Measurements from ENCODE around the gene KDM4E.
"Not testable (repeated sequence)": the region's sequence is repeated elsewhere in the genome, so short reads cannot be mapped to it uniquely, and the experiment has no call there.

KDM4E gene

DNA sequence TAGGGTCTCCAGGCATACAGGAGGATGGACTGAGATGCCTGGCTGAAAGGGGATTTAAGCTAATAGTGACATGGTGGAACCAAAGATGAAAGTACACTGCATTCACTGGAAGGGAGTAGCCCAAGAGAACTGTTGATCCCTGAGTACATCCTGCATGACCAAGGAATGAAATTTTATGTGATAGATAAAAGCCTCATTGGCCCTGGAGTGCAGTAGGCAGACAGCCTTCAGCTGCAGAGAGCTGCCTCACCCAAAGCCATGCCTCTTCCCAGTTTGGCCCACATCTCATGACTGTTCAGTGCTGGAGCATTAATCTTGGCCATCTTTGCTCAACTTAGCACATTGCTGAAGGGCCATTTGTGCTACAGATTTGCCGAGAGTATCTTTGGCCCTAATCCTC is 8.0 kb downstream of the KDM4E start:
- no peak overlapping the region for H3K4me3 ChIP-seq (ENCODE audit: low read depth, low read length)
- TF ChIP-seq, protein P1, sequence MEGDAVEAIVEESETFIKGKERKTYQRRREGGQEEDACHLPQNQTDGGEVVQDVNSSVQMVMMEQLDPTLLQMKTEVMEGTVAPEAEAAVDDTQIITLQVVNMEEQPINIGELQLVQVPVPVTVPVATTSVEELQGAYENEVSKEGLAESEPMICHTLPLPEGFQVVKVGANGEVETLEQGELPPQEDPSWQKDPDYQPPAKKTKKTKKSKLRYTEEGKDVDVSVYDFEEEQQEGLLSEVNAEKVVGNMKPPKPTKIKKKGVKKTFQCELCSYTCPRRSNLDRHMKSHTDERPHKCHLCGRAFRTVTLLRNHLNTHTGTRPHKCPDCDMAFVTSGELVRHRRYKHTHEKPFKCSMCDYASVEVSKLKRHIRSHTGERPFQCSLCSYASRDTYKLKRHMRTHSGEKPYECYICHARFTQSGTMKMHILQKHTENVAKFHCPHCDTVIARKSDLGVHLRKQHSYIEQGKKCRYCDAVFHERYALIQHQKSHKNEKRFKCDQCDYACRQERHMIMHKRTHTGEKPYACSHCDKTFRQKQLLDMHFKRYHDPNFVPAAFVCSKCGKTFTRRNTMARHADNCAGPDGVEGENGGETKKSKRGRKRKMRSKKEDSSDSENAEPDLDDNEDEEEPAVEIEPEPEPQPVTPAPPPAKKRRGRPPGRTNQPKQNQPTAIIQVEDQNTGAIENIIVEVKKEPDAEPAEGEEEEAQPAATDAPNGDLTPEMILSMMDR (IDR thresholded peaks at IDR 0.05; ENCODE audit: low read depth, low read length): no peak

DNA sequence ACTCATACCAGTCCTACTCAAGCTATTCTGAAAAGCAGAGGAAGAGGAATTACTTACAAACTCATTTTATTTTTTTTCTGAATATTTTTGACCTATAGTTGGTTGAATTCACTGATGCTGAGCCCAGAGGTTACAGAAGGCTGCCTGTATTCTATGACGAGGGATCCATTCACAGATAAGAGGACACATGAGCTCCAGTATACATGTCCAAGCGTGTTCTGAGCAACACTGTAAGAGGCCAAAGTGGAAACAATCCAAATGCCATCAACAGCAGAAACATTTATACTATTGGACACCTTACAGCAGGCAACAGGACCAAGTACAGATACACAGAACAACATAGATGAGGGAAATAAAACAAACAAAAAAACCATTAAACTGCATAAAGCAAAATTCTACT is 10.3 kb downstream of the KDM4E start:
- H3K4me3 ChIP-seq (ENCODE audit: low read depth, low read length): no peak overlapping the region
- TF ChIP-seq, protein P1 (IDR thresholded peaks at IDR 0.05; ENCODE audit: low read depth, low read length): no peak

DNA sequence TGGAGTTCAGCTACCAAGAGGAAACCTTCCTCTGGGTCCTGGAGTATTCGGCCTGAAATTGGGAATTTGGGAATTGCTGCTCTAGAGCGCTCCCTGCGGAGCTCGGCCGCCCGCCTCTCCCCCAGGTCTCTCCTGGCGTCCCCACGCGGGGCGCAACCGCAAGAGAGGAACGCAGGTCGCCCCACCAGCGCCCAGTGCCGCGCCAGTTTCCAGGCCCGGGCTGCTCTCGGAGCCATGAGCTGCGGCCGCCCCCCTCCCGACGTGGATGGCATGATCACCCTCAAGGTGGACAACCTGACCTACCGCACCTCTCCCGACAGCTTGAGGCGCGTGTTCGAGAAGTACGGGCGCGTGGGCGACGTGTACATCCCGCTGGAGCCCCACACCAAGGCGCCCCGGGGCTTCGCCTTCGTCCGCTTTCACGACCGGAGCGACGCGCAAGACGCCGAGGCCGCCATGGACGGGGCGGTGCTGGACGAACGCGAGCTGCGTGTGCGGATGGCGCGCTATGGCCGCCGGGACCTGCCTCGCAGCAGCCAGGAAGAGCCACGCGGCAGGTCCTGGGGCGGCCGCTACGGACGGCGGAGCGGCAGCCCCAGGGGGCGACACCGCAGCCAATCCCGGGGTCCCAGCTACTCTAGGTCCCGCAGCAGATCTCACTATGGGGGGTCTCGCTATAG is 12.4 kb downstream of the KDM4E start:
- not testable (repeated sequence) for H3K4me3 ChIP-seq (ENCODE audit: low read depth, low read length)

DNA sequence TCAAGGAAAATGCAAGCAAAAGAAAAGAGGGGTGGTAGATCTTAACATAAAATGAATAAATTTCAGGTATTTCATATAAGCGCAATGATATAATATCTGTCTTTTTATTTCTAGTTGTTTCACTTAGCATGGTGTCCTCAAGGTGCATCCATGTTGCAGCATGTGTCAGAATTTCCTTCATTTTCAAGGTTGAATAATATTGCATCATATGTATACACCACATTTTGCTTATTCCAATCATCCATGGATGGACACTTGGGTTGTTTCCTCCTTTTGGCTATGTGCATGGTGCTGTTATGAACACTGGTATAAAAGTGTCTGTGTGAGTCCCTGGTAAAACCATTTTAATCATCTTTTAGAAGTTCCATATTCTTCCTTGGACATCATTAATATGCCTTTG is 17.2 kb downstream of the KDM4E start:
- TF ChIP-seq, protein P1 (IDR thresholded peaks at IDR 0.05; ENCODE audit: low read depth, low read length): no peak
- H3K4me3 ChIP-seq (ENCODE audit: low read depth, low read length): no peak overlapping the region

DNA sequence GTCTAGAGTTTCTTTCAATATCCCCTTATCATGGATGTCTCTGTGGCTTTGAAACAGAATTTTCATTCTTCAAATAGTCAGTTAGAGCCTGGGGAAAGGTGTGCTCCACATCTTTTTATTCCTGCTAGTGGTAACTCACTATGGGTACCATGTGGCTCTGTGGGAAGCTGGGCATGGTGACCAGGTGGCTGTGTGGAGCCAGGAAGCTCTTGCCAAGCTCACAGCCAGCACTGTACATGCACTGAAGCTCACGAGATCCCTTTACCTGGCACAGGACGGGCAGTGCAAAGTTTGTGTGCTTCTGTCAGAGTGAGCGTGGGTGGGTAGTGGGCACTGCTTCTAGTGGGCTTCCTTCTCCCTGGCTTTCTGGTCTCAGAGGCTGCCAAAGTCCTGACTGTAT is 17.8 kb downstream of the KDM4E start:
- TF ChIP-seq, protein P1 (IDR thresholded peaks at IDR 0.05; ENCODE audit: low read depth, low read length): no peak
- no peak overlapping the region for H3K4me3 ChIP-seq (ENCODE audit: low read depth, low read length)

DNA sequence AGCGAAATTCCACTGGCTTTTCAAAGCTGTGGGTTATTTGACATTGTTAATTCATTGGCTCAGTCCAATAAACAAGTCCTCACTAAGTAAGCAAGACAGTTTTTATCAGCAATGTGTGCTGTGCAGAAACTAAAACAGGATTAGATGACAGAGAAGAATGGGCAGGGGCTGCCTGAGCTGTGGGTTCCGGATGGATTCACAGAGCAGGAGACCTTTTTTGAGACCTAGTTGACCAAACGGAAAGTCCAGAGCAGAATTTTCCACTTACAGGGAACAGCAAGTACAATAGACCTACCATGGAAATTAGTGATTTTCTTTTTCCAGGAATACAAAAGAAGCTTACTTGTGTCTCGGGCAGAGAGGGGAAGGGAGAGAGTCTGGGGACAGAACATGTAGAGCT is 19.0 kb downstream of the KDM4E start:
- TF ChIP-seq, protein P1 (IDR thresholded peaks at IDR 0.05; ENCODE audit: low read depth, low read length): no peak
- no peak overlapping the region for H3K4me3 ChIP-seq (ENCODE audit: low read depth, low read length)

DNA sequence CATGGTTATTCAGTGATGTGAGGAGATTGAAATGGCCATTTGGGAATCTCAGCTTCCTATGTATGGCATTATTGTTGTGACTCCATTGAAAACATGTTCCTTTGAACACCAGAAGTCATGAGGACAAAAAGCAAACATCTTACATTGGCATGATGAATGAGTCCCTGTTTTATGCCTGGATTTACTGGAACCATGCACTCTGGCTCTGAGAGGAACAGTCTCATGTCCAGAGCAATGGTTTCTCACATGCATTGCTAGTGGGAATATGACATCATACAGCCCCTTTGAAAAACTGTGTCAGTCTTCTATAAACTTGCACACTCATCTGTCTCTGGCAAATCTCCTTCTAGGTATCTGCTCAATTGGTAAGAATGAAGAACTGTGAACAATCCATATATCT is 20.8 kb downstream of the KDM4E start:
- no peak overlapping the region for H3K4me3 ChIP-seq (ENCODE audit: low read depth, low read length)
- TF ChIP-seq, protein P1 (IDR thresholded peaks at IDR 0.05; ENCODE audit: low read depth, low read length): no peak

DNA sequence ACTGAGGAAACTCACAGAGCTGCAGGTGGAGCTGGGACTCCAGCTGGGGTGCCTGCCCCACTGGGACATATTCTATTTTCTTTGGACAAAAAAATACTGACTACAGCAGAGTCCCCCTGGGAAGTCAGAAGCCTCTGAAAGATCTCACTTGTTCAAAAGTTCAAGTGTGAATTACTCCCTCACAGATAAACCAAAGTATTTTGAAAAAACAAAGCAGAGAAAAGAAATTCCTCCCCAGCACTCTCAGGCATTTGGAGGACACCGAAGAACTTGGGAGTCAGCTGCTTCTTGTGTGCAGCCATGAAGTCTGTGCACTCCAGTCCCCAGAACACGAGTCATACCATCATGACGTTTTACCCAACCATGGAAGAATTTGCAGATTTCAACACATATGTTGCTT is 24.1 kb downstream of the KDM4E start, which contains the start of gene KDM4F:
Gene KDM4F, plus strand, starts transcription at position 301 of the 400 bp plus-strand sequence.
- H3K4me3 ChIP-seq (ENCODE audit: low read depth, low read length): not testable (repeated sequence)

All from WI38 (cell line).